GM18868 (cell line): ENCODE data around the gene TSGA10.

Source experiments
- ATAC-seq: cut with Tn5 transposase; IDR thresholded peaks from one replicate; pipeline ENCODE4 v1.9.1; 2021; ENCODE audit warnings: mild to moderate bottlenecking, moderate library complexity; ENCODE audit not compliant: unreplicated experiment

TSGA10 gene

DNA sequence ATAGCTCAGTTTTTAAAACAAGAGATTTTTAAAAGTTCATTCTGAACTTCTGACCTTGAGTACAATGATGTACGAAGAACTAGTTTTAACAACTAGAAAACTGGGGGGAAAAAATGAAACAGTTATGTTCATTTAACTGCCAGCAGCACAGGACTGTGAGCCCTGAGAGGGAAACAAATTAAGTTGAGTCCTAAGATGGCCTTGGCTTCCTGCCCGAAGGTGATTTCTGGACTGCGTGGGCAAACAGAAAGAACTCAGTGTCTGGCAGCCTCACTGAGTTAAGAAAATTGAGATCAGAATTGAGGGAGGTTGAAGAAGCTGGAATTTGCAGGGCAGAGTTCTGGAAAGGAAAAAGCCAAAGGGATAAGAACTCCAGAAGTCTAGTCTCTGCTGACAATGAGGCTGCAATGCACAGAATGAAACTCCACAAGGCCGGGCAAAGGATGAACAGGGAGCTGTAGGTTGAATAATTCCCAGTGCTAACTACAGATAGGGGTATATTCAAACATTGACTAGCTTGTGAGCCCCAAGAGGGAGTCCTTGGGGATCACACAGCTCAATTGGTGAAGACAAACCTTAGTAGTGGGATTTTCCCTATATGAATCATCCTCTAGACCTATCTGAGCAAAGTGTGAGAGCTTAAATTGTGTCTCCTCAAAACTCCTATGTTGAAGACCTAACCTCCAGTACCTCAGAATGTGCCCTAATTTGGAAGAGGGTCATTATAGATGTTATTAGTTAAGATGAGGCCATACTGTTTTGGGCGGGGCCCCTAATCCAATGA, 205.6 kb downstream of the TSGA10 start:
- ATAC-seq: no peak

DNA sequence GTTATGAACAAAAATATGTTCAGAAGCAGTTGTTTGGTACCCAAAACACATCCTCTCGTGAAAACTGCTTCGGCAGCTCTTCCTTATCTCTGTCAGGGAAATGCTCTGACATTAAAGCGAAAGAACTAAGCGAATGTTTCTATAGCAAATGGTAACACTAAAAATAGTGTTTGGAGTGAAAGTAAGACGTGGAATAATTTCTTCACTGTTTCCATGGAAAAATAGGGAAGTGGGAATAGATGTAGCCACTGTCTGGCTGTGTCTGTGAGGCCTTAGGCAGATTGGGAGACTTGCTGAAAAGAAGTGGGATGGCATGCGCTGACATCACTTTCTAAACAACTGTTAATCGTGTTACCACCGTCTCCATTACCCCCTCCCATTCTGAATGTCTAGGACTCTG, 207.2 kb downstream of the TSGA10 start:
- no peak for ATAC-seq
